OCI-LY7 (cell line): ENCODE measurements around the gene LEUTX. TPM values are rescaled to one million over a fixed set of nuclear protein-coding genes. Genes with fewer than 3 reads are reported as not detected.

Experiments used
- BruUV-seq: library from RNA; stranded (reverse); fragments of 400-500 nt; replicated peaks from 2 replicates; lab custom pipeline; 2021; lab: Mats Ljungman, UMichigan
- CTCF ChIA-PET: fragments of 300-600 bp; sonication (Branson Sonifier 250); formaldehyde crosslinking; loops from one replicate; lab custom pipeline; 2022; ENCODE audit warnings: antibody characterized with exemption; ENCODE audit not compliant: unreplicated experiment; lab: Charles Lee
- POLR2A ChIA-PET: fragments of 300-600 bp; sonication (Branson Sonifier 250); formaldehyde crosslinking; loops from one replicate; lab custom pipeline; 2022; ENCODE audit warnings: antibody characterized with exemption; lab: Charles Lee
- DNase-seq: peaks from one replicate; pipeline ENCODE4 v3.0.0-alpha.2; 2015; ENCODE audit warnings: low spot score
- H2AFZ ChIP-seq: fragments of 200-600 bp; sonication (generic), shearing (Covaris generic); 2 replicates; pipeline ENCODE4 v1.6.1; 2014; ENCODE audit warnings: mild to moderate bottlenecking, antibody characterized with exemption, low read length, moderate library complexity
- H3K27ac ChIP-seq: fragments of 200-600 bp; sonication (generic); 2 replicates; pipeline ENCODE4 v1.5.1; 2014; ENCODE audit warnings: mixed run types, low read depth, mild to moderate bottlenecking, moderate library complexity, low read length, inconsistent platforms; ENCODE audit not compliant: poor library complexity, severe bottlenecking
- H3K36me3 ChIP-seq: fragments of 200-600 bp; sonication (generic); 2 replicates; pipeline ENCODE4 v1.6.1; 2014; ENCODE audit warnings: mild to moderate bottlenecking, antibody characterized with exemption, low read length, moderate library complexity, mixed read lengths; ENCODE audit not compliant: insufficient read depth
- H3K4me1 ChIP-seq: fragments of 200-600 bp; sonication (generic); 2 replicates; pipeline ENCODE4 v1.5.1; 2014; ENCODE audit warnings: mild to moderate bottlenecking, low read length; ENCODE audit not compliant: insufficient read depth, poor library complexity, severe bottlenecking
- H3K4me2 ChIP-seq: fragments of 200-600 bp; sonication (generic); 2 replicates; pipeline ENCODE4 v1.6.1; 2014; ENCODE audit warnings: mild to moderate bottlenecking, low read length
- H3K4me3 ChIP-seq: fragments of 200-600 bp; sonication (generic); 2 replicates; pipeline ENCODE4 v1.5.1; 2014; ENCODE audit warnings: mild to moderate bottlenecking, low read depth, low read length; ENCODE audit not compliant: poor library complexity, severe bottlenecking
- H3K79me2 ChIP-seq: fragments of 200-600 bp; sonication (generic); 2 replicates; pipeline ENCODE4 v1.6.1; 2016; ENCODE audit warnings: low read depth, mild to moderate bottlenecking, low read length, moderate library complexity, mixed read lengths; ENCODE audit not compliant: insufficient read depth
- H3K9me2 ChIP-seq: fragments of 200-600 bp; sonication (generic); 2 replicates; pipeline ENCODE4 v1.6.1; 2016; ENCODE audit warnings: mild to moderate bottlenecking, low read length, mixed read lengths; ENCODE audit not compliant: insufficient read depth
- H3K9me3 ChIP-seq: fragments of 200-600 bp; sonication (generic); 2 replicates; pipeline ENCODE4 v1.6.1; 2014; ENCODE audit warnings: mild to moderate bottlenecking, mixed run types, low read length, mixed read lengths
- H4K20me1 ChIP-seq: fragments of 200-600 bp; sonication (generic); 2 replicates; pipeline ENCODE4 v1.6.1; 2014; ENCODE audit warnings: mild to moderate bottlenecking, antibody characterized with exemption, low read length, moderate library complexity, mixed read lengths; ENCODE audit not compliant: insufficient read depth
- EZH2phosphoT487 ChIP-seq: fragments of 200-600 bp; sonication (generic); IDR thresholded peaks from 2 replicates; pipeline ENCODE4 v1.6.1; 2018; ENCODE audit warnings: low read depth, borderline replicate concordance, mild to moderate bottlenecking, mixed run types, antibody characterized with exemption, low read length, moderate library complexity, mixed read lengths
- intact Hi-C: fragments of 100-400 bp; cut with micrococcal nuclease; formaldehyde crosslinking; loops from one replicate; pipeline ENCODE4 v1.10.0; 2022; ENCODE audit not compliant: unreplicated experiment
- total RNA-seq, 2 experiments: library from RNA; depleted of rRNA in 1 of 2; stranded (reverse); fragments of >200 nt in 1 of 2; shearing (Covaris generic) in 1 of 2; gene quantifications; 2 replicates each; pipeline ENCODE4 v1.2.3, GENCODE V29; 2014 to 2022
- TF ChIP-seq, protein P1 (sequence below): fragments of 200-600 bp; sonication (generic); conservative IDR thresholded peaks from 2 replicates; pipeline ENCODE4 v1.5.1; 2014; ENCODE audit warnings: mild to moderate bottlenecking, antibody characterized with exemption, low read length, moderate library complexity, mixed read lengths

The LEUTX gene
- total RNA-seq, 2 experiments from 2014 or later: not detected

DNA sequence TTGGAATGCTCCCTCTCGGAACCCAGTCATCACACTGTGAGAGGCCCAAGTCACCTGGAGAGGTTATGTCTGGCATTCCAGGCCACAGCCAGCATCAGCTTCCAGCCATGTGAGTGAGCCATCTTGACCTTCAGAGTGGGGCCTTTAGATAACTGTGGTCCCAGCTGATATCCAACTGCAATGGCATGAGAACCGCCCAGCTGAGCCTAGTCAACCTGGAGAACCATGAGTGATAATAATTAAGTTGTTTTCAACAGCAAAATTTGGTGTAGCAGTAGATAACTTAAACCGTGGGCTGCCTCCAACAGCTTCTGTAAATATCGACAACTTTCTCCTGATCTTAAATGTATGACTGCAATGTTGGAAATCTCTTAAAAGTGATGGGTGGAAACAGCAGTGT lies 30.7 kb downstream of the LEUTX start:
- Histone ChIP-seq H3K36me3 (no peaks in the 10 kb centered on the region), H4K20me1 (no peaks in the 10 kb centered on the region), H3K9me3 (no peaks in the 10 kb centered on the region), H3K27ac (no peak overlapping the region), H3K4me1 (no peaks in the 10 kb centered on the region), H3K4me3 (no peak overlapping the region), H3K4me2 (no peak overlapping the region), H2AFZ (no peak overlapping the region), H3K79me2 (no peaks in the 10 kb centered on the region), H3K9me2 (no peaks in the 10 kb centered on the region)
- intact Hi-C loops: no loop called here
- ChIA-PET POLR2A (no interaction called here), CTCF (no interaction called here)
- BruUV-seq: no TSS peak
- no peak for DNase-seq
- TF ChIP-seq, protein P1, sequence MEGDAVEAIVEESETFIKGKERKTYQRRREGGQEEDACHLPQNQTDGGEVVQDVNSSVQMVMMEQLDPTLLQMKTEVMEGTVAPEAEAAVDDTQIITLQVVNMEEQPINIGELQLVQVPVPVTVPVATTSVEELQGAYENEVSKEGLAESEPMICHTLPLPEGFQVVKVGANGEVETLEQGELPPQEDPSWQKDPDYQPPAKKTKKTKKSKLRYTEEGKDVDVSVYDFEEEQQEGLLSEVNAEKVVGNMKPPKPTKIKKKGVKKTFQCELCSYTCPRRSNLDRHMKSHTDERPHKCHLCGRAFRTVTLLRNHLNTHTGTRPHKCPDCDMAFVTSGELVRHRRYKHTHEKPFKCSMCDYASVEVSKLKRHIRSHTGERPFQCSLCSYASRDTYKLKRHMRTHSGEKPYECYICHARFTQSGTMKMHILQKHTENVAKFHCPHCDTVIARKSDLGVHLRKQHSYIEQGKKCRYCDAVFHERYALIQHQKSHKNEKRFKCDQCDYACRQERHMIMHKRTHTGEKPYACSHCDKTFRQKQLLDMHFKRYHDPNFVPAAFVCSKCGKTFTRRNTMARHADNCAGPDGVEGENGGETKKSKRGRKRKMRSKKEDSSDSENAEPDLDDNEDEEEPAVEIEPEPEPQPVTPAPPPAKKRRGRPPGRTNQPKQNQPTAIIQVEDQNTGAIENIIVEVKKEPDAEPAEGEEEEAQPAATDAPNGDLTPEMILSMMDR: no peak
- TF ChIP-seq EZH2phosphoT487: no peak

DNA sequence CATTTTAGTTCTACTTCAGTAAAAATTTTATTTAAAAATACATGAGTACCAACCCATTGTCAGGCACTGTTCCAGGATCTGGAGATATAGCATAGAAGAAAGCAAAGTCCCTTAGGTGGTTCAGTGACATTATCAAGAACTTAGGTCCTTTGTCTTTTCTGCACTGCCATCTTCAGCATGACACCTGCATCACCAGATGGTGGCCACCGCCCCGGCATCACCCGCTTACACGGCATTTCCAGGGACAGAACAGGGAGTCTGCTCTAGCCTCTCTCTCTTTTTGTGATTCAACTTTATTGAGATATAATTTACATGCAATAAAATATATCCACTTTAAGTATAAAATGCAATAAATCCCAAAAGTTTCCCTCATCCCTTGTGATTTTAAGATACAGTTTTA lies 31.8 kb downstream of the LEUTX start:
- ChIA-PET POLR2A (interaction anchor here (0.6 to 1.0 kb wide), 2 partner anchors 10 to 24 kb away, joined by 3 read pairs; no protein-coding TSS in a partner anchor), CTCF (no interaction called here)
- H3K27ac ChIP-seq: no peak overlapping the region
- BruUV-seq: no TSS peak
- H3K4me1 ChIP-seq: no peaks in the 10 kb centered on the region
- no peaks in the 10 kb centered on the region for H3K79me2 ChIP-seq
- H3K9me2 ChIP-seq: no peaks in the 10 kb centered on the region
- no peak overlapping the region for H3K4me2 ChIP-seq
- H2AFZ ChIP-seq: no peak overlapping the region
- TF ChIP-seq, protein P1: 0 out of 2 replicates have a peak, but pooled peaks have one; percentile 11
- TF ChIP-seq EZH2phosphoT487: no peak
- no peak for DNase-seq
- H4K20me1 ChIP-seq: no peaks in the 10 kb centered on the region
- no peak overlapping the region for H3K4me3 ChIP-seq
- H3K36me3 ChIP-seq: no peaks in the 10 kb centered on the region
- H3K9me3 ChIP-seq: no peaks in the 10 kb centered on the region
- intact Hi-C loops: no loop called here

DNA sequence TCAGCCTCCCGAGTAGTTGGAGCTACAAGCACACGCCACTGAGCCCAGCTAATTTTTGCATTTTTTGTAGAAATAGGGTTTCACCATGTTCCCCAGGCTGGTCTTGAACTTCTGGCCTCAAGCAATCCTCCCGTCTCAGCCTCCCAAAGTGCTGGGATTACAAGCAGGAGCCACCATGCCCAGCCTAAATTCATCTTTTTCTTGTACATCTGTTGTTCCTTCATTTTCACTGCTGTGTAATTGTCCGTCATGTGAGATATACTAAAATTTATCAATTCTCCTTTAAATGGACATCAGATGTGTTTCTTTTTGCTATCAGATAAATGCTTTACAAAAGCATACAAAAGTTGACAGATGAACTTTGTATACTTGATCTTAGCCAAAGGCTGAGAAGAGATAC lies 32.4 kb downstream of the LEUTX start:
- no peaks in the 10 kb centered on the region for H3K4me1 ChIP-seq
- H4K20me1 ChIP-seq: no peaks in the 10 kb centered on the region
- BruUV-seq: no TSS peak
- H3K79me2 ChIP-seq: no peaks in the 10 kb centered on the region
- no peaks in the 10 kb centered on the region for H3K9me2 ChIP-seq
- no peak overlapping the region for H3K4me3 ChIP-seq
- ChIA-PET CTCF (no interaction called here), POLR2A (interaction anchor here (1.0 kb wide), 1 partner anchor 10 kb away, joined by 3 read pairs; no protein-coding TSS in a partner anchor)
- no peak for TF ChIP-seq EZH2phosphoT487
- no peaks in the 10 kb centered on the region for H3K36me3 ChIP-seq
- no peak overlapping the region for H3K4me2 ChIP-seq
- intact Hi-C loops: no loop called here
- no peak overlapping the region for H3K27ac ChIP-seq
- DNase-seq: no peak
- H3K9me3 ChIP-seq: no peaks in the 10 kb centered on the region
- H2AFZ ChIP-seq: no peak overlapping the region
